ENCODE measurements around the gene STEAP3. TPM values are rescaled to one million over a fixed set of nuclear protein-coding genes. Genes with fewer than 3 reads are reported as not detected.

STEAP3 gene
- total RNA-seq, 1 experiment from 2014 or later: 15.4 TPM

DNA sequence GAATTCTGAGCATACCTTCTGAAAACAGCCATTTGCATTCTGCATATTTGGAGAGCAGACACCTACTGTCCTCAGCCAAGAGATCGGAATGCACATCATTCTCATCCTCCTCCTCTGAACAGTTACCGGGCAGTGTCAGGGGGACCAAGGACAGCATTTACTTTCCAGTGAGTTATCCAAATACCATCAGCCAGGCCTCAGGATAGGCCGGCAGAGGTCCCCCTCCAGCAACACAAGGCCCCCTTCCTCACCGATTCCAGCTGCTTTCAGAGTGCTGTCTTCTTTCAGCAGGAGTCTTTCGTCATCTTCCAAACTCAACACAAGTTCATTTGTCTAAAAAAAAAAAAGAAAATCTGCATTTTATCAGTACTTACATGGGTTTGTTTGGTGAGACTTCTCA, 87.7 kb downstream of the STEAP3 start:
- H3K36me3 Mint-ChIP-seq (ENCODE audit: insufficient read depth in 1 of 3, low read depth in 3 of 3): no peaks in the 10 kb centered on the region
- no peak overlapping the region for H2BK12ac ChIP-seq (ENCODE audit: insufficient read length, low read depth, low read length)
- no peak overlapping the region for H2AFZ ChIP-seq (ENCODE audit: low read length)
- H3K23me2 ChIP-seq (ENCODE audit: insufficient read length, low read depth, low read length, poor library complexity, severe bottlenecking): no peaks in the 10 kb centered on the region
- TF ChIP-seq, protein P1, sequence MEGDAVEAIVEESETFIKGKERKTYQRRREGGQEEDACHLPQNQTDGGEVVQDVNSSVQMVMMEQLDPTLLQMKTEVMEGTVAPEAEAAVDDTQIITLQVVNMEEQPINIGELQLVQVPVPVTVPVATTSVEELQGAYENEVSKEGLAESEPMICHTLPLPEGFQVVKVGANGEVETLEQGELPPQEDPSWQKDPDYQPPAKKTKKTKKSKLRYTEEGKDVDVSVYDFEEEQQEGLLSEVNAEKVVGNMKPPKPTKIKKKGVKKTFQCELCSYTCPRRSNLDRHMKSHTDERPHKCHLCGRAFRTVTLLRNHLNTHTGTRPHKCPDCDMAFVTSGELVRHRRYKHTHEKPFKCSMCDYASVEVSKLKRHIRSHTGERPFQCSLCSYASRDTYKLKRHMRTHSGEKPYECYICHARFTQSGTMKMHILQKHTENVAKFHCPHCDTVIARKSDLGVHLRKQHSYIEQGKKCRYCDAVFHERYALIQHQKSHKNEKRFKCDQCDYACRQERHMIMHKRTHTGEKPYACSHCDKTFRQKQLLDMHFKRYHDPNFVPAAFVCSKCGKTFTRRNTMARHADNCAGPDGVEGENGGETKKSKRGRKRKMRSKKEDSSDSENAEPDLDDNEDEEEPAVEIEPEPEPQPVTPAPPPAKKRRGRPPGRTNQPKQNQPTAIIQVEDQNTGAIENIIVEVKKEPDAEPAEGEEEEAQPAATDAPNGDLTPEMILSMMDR (conservative IDR thresholded peaks at IDR 0.05): peak; percentile 44; the same call in 2 of the 3 replicates
- H3K4me1 Mint-ChIP-seq: peaks cover 19 to 21% of the 10 kb centered on the region in 2 experiments
- H3T11ph ChIP-seq (ENCODE audit: low read length): no peak overlapping the region
- H3K9me3 Mint-ChIP-seq: no peaks in the 10 kb centered on the region
- no peak overlapping the region for H3K4me3 Mint-ChIP-seq
- H3K79me1 ChIP-seq (ENCODE audit: insufficient read depth, low read depth, low read length, poor library complexity, severe bottlenecking): no peaks in the 10 kb centered on the region
- H2BK5ac ChIP-seq (ENCODE audit: insufficient read length, low read length): no peak overlapping the region
- no peak overlapping the region for H3K14ac ChIP-seq (ENCODE audit: insufficient read depth, low read length)
- no peak overlapping the region for H3K27ac ChIP-seq (ENCODE audit: insufficient read length, low read depth, low read length)
- no peaks in the 10 kb centered on the region for H4K20me1 ChIP-seq (ENCODE audit: control insufficient read depth, insufficient read depth, insufficient read length)
- H3K23ac ChIP-seq (ENCODE audit: insufficient read length, low read depth, low read length): no peak overlapping the region
- no peak overlapping the region for H4K91ac ChIP-seq (ENCODE audit: insufficient read length, low read depth, low read length)
- no CpG with 5 or more reads among the region's 5 CpGs for WGBS (ENCODE audit: extremely low coverage, insufficient read length, low lambda C conversion rate)
- no peak overlapping the region for H4K8ac ChIP-seq (replicated peaks; ENCODE audit: insufficient read length, low read depth, low read length)
- no peak overlapping the region for H3K56ac ChIP-seq (ENCODE audit: insufficient read length, low read depth, low read length)
- no peak overlapping the region; a peak in 1 of 7 replicates for H3K27ac Mint-ChIP-seq
- H3K4ac ChIP-seq (ENCODE audit: low read depth, low read length): no peak overlapping the region
- no peaks in the 10 kb centered on the region for H3K4me1 ChIP-seq (ENCODE audit: insufficient read depth, low read length)
- H3K27me3 ChIP-seq (ENCODE audit: insufficient read depth, low read length): no peaks in the 10 kb centered on the region
- no peak overlapping the region for H3K18ac ChIP-seq (ENCODE audit: insufficient read length, low read depth, low read length)
- no peak overlapping the region for H2BK15ac ChIP-seq (ENCODE audit: low read depth, low read length)
- DNase-seq: peak; percentile 51
- no peak overlapping the region for H2AK5ac ChIP-seq (ENCODE audit: insufficient read length, low read length)
- H2BK120ac ChIP-seq (ENCODE audit: low read depth, low read length, poor library complexity, severe bottlenecking): no peak overlapping the region
- H3K9me3 ChIP-seq (ENCODE audit: control insufficient read depth, low read depth, low read length): no peaks in the 10 kb centered on the region
- H3K4me2 ChIP-seq (ENCODE audit: insufficient read depth, insufficient read length, low read length): no peak overlapping the region
- no peak overlapping the region for H3K9ac ChIP-seq (ENCODE audit: extremely low read depth, insufficient read length, low read length)
- no peaks in the 10 kb centered on the region for H3K27me3 Mint-ChIP-seq (ENCODE audit: low read depth)
- no peak overlapping the region for H2BK20ac ChIP-seq (ENCODE audit: low read depth, low read length, poor library complexity, severe bottlenecking)
- H4K5ac ChIP-seq (ENCODE audit: insufficient read length, low read depth, low read length): no peak overlapping the region
- H3K79me2 ChIP-seq (ENCODE audit: insufficient read depth, low read length): no peaks in the 10 kb centered on the region
